GM21619 (cell line): Measurements from ENCODE around the gene C20orf144.

Experiments
- ATAC-seq: cut with Tn5 transposase; IDR thresholded peaks from one replicate; pipeline ENCODE4 v1.9.1; 2021; ENCODE audit not compliant: unreplicated experiment

C20orf144 gene

DNA sequence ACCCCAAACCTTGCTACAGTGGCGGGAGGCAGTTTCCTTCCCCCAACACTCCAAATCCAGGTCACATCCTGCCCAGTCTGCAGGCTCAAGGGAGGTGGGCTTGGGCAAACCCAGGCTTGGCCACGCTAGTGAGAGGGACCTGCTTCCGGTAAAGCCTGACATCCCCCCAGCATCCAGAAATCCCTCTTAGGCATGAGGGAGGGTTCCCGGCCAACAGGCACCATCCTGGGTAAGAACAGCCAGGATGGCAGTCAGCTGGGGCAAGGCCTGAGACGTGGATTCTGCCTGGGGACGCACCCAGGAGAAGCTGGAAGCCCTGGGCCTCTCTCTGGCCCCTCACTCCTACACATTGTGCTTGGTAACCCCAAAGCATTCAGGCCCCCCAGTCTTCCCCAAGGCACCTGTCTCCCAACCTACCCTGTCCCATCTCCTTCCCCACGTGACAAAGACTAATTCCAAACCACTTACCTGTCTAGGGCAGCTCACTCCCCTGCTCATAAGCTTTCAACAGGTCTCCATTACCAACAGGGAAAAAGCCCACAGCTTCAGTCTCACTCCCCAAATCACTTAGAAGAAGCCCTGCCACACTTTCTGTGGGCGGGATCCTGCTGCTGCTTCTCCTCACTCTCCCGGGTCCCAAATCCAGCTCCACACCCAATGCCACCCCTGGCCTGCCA is 2.1 kb downstream of the C20orf144 start:
- no peak for ATAC-seq

DNA sequence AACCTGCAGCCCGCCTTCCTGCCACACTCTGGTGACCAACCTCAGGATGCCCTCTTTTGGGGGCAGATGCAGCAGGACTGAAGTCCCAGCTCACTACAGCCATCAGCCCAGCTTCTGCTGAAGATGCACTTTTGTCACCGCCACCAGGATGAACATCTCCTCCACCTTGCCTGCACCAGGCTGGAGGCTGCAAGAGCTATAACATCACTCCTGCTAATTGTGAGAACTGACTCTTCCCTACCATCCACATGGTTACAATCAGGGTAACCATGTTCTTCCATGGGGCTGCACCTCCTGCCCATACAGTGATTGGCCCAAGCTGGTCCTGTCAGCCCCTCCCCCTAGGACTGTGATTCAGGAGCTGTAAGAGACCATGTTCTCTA is 2.6 kb downstream of the C20orf144 start:
- no peak for ATAC-seq

DNA sequence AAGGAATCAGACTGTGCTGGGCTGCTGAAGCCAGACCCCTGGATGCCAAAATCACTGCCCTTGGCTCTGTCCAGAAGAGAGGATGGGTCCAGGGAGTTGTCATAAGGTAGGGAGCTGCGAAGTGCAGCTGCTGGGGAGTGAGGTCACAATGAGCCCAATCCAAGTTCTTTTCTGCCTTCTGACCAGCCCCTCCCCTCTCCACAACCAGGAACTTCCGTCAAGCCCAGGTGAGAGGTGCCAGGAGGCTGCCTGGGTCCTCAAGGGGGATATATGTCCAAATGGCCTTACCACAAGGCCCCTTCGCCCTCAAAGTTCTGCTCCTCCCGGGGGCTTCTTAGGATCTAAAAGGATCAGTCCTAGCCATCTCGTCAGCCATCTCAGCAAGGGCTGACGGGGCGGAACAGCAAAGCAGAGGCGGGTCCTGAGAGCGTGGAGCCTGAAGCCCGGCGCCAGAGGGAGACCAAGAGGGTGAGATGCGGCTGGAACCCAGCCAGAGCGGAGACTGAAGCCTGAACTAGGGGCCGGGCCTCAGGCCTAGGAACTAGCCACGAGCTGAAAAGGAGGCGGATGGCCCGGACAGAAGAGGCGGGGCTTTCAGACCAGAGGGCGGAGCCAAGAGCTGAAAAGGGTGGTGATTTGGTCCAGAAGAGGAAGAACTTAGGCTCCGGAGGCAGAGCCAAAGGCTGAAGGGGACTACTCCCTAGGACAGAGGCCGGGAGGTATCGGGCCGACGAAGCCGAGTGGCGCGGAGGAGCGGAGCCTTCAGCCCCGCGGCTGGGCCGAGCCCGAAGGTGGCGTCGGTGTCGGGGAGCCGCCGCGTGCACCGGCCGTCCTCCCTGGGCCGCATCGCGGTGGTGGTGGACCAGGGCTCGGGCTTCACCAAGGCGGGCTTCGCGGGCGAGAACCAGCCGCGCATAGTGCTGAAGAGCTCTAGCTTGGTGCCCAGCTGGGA is 4.4 kb downstream of the C20orf144 start, which contains the start of gene ACTL10:
Gene ACTL10 (plus strand): TSS at position 651 of the 952 bp plus-strand sequence. CDS start 555 bp downstream, outside the sequence.
- peak; percentile 62 for ATAC-seq

DNA sequence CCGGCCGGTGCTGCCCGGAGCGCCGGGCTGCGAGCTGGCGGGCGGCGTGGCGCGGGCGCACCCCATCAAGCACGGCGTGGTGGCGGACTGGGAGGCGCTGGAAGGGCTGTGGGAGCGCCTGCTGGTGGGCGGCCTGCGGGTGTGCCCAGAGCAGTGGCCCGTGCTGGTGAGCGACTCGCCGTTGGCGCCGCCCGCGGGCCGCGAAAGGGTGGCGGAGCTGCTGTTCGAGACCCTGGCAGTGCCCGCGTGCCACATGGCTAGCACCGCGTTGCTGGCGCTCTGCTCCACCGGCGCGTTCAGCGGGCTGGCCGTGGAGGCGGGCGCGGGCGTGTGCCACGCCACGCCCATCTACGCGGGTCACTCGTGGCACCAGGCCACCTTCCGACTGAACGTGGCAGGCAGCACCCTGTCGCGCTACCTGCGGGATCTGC is 5.1 kb downstream of the C20orf144 start:
- peak; percentile 4 for ATAC-seq

DNA sequence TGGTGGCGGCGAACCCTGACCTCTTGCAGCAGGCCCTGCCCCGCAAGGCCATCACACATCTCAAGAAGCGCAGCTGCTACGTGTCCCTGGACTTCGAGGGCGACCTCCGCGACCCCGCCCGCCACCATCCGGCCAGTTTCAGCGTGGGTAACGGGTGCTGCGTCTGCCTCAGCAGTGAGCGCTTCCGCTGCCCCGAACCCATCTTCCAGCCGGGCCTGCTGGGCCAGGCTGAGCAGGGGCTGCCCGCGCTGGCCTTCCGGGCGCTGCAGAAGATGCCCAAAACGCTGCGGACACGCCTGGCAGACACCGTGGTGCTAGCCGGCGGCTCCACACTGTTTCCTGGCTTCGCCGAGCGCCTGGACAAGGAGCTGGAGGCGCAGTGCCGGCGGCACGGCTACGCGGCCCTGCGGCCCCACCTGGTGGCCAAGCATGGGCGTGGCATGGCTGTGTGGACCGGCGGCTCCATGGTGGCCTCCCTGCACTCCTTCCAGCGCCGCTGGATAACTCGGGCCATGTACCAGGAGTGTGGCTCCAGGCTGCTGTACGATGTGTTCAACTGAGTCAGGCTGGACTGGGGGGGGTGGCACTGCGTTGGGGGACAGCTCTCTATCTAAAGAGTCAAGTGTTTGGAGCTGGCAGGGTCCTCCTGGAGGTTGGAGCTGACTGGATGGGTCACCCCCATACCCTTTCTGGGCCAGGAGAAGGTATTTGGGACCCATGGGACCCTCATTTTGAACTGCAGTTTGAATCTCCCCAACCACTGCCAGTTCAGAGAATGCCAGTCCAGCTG is 5.7 kb downstream of the C20orf144 start:
- ATAC-seq = peak; percentile 5

DNA sequence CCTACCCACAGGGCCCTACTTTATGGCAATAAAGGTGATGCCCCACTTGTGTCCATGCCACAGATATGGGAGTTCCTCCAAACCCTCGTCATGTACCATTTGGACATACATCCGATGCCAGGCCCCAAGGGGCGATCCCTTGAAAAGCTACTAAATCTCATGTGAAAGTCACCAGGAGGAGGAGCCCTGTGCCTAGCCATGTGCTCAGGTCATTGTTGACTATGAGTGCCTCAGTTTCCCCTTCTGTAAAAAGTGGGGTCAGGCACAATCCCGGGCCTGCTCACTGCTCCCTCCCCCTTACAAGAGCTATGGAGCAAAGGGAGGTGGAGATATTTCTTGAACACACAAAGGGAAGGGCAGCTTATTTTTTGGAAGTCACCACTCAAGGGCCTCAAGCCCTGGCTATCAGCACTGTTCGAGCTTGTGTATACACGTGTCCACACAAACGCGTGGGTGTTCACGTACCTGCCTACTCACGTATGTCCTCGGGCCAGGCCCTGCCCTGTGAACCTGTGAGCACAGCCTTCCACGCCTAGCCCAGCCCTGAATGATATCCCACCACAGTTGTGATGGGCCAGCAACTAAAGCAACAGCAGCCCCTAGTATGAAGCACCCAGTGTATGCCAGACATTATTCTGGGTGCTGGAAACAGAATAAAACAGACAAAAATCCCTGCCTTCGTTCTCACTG is 6.5 kb downstream of the C20orf144 start:
- no peak for ATAC-seq

DNA sequence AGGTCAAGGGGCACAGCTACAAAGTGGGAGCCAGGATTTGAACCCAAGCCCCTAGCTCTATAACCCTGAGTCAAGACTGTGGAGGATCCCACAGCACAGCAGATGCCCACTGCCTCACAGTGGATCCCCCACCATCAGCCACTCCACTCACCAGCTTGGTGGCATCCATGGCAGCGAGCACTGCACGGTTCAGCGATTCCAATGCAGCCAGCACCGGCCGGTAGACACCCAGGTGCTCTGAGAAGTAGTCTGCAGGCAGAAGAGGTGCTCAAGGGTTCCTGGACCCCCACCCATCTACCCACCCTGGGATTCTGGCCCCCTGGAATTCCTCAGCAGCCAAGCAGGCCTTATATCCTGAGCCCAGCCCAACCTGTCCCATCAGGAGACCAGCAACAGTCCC is 7.1 kb downstream of the C20orf144 start:
- no peak for ATAC-seq

DNA sequence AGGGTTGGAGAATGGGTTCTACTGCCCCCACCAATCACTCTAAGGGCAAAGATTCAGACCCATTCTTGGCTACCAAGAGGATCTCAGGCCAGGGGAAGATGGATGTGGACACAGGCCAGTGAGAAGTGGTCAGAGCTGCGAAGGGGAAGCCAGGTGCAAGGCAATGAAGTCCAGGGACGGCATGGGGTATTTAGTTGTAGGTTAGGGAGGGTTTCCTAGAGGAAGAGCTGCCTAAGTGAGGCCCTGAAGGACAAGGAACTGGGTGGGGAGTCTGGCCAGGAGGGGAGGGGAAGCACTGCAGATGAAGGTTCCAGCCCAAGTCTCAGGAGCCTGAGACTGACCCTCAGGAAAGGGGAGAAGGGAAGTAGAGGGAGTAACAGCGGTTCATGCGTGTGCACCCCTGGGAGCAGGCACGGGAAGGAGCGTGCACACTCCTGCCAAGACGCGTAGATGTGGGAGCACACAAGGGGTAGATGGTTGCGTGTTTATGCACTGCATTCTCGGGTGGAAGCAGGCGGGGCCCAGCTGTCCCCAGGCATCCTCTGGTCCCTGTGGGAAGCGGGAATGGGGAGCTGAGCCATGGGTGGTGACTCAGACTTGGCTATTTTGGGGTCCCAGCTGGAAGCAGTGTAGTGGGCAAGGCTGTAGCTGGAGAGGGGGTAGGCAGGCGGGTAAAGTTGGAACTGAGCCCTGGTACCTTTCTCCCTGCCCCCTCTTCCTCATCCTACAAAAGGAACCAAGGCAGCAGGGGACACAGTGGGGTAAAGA is 7.9 kb downstream of the C20orf144 start:
- ATAC-seq = no peak

DNA sequence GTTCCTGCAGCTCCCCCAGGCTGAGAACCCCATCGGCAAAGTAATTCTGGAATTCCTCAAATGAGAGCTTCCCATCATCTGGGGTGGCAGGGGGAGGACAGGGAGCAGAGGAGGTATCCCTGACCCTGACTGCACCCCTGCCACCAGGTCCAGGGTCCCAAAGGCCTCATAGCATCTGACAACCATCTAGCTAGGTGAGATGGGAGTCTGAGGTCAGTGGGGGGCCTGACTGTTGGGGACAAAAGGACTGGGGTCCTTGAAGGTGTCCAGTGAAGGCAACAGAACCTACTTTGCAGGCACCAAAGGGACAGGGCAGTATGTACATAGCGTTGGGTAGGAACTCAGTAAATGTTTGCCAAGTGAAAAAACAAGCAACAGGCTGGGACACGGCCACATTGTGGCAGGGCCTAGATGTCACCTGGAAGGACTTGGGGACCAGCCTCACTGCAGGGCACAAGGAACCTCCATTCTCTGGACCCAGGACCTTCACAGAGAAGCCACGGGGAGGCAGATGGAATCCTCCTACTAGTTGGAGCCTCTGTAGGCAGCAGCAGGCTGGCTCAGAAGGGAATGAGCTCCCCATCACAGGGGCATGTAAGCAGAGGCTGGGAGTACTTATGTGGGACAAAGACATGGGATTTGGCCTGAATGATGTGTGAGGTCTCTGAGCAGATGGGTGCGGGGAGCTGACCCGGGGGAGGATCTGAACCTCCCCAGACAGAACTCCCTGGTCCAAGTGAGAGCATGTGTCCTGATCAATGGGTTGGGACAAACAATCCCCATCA is 8.8 kb downstream of the C20orf144 start:
- ATAC-seq = no peak

DNA sequence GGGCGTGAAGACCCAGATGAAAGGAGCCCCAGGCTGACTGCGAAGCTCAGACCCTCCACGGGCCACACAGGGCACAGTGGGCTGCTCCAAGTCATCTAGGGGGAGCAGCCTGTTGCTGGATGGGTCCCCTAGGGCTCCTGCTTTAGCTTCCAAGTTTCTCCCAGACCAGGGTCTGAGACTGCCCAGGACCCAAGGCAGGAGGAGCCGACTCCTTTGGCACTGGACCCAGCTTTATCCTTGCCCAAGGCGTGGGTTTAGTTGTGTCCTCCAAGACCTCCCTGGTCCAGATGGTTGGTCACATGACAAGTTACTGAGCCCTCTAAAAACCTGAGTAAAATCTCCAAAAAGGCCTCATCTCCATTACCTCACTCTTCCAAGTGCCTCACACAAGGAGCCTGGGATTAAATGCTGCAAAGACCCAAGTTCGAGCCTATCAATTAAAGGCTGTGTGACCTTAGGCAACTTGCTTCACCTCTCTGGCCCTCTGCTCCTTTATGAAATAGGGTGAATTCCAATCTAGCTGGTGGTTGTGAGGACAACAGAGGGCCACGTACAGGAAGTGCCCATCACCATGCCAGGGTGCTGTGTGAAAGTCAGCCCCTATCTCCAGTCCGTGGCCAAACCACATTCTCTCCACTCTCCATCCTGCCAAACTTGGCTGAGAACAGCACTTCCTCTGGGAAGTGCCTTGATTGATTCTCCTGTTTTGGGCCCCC is 9.6 kb downstream of the C20orf144 start:
- no peak for ATAC-seq

DNA sequence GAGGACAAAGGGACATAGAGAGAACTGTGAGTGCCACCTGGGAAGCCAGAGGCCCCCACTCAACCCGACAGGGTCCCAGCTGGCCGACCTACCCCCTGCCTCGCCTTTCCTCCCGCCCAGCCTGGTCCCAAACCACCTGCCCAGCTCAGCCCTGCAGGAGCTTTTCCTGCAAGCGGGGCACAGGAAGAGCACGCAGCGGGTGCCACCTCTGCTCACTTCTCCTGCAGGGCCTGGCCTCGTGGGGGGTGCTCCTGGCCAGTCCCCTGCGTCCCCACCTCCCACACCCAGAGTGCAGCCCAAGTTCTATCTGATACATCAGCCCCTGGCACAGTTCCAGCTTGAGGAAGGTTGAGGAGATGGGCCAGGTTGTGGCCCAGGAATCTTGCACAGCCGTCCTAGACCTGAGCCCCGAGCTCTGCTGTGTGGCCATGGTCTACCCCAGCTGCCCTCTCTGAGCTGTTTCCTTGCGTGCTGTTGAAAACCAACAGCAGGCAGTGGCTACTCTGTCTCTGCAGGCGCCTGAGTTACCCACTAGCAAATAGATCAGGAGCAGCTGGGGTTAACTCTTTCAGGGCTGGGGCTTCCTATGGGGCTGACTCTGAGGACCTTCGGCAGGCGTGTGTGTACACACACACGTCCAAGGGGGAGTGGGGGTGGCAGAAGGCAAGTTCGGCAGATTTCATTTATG is 10.4 kb downstream of the C20orf144 start:
- ATAC-seq = no peak

DNA sequence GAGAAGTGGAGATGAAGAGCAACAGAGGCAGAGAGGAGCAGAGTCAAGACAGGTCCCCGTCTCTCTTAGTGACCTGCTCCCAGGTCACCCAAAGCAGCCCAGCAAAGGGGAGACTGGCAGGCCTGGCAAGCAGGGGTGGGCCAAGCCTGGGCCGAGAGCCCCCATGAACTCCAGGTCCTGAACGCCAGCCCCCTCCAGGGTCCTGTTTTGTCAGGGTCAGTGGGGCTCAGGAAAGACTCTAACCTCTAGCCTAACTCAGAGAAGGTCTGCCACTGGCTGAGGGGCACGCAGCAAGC is 10.9 kb downstream of the C20orf144 start:
- ATAC-seq = no peak

DNA sequence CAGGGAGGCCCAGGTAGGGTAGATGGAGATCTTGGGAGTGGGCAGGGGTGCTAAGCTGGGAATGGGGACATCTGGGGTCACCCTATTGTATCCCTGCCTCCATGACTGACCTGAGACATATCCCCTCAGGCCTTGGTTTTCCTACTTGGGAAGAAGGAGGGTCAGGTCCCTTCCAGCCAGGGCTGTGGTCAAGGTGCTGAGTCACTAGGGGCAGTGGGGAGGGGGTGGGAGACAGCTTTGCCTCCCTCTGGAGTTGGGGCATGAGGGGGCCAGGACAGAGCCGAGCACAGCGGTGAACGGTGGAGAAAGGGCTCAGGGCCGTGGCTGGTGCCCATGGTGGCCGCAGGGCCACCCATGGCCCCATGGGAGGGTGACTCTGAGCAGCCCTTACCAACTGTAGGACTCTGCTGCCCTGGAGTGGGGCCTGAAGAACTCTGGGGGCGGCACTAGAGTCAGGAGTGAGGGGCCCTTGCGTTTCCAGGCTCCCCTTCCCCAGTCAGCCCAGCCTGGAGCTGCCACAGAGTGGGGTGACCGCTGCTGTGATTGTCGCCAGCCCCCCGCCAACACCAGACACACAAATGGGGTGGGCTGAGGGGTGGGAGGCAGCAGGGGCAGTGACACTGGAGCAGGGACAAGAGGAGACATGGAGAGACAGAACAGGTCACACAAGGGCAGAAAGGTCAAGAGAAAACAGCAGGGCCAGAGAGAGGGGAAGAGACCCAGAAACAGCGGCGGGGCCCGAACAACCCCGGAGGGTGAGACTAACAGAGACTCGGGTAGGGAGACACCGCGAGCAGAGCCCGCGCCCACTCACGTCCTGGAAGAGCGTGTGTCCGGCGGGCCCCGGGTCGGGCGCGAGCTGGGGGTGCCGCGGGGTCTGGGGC is 11.5 kb downstream of the C20orf144 start:
- no peak for ATAC-seq

DNA sequence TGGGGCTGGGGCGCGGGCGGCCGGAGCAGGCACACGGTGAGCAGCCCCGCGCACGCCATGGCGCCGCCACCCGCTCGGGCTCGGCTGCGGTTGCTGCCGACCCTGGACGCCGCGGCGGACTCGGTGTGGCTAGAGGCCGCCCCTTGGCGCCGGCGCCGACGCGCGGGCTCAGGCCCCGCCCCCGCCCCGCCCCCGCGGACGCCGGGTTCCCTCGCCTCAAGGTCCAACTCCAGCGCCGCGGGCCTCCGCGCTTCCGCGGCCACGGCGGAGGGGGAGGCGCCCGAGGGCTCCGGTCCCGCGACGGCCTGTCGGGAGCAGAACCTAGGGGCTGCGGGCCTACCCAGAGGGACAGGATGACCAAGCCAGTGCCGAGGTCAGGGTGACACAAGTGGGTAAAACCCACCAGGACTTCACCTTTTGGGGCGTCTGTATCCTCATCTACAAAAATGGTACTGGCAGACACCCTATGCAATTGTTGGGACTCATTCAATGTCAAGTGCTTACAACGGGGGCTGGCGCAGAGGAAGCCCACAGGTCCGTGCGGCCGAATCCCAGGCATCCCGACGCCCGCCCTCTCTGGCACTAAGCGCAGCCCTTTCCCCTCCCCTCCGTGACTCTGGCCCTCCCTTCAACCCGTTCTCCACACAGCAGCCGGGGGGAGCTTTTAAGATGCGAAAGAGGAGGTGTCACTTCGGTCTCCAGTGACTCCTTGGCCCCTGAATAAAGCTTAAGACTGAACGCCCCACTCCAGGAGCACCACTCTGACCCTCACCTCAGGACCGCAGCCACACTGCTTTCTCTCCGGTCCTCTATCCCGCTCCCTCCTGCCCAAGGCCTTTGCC is 12.4 kb downstream of the C20orf144 start, which contains the start of gene NECAB3:
Gene NECAB3 (minus strand): TSS at position 135 of the 842 bp plus-strand sequence. CDS start 76 bp downstream, at position 59.
- peak; percentile 67 for ATAC-seq

DNA sequence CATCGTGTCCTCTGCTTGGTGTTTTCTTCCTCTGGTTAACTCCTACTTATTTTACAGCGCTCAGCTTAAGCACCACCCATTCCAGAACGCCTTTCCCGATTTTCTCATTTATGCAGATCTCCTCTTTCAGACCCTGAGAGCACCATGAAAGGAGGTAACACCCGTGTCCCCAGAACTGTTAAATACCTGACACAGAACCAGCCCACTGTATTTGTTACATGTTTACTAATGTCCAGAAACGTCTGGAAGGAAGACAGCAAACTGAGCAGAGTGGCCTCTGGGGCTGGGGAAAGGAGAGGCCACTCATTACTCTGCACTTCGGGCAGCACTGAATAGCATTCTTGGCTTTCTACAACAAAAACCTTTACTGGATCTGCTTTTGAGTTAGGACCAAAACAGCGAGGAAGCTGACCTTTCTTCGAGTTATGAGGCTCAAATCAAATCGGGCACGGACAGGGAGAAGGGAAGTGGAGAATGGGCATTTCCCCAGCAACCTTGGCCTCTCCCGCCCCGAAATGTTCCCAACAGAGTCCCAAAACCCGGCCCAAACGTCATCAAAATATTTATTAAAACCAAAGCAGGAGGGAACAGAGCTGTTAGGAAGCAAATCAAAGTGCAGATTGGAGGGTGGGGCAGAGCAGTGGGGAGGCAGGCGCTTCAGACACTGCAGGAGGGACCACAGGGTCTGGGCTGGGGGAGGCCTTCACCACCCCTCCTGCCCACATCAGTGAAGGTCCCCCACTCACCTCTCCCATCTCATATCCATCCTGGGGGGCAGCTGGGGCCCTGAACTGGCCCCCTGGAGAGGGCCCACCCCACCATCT is 13.2 kb downstream of the C20orf144 start:
- ATAC-seq = no peak
